AG10803 (cell line): ENCODE data around the gene TMCC3.
A peak's percentile ranks its signal among the peaks of the same experiment; 100 is the strongest.
"Not testable (repeated sequence)": the region's sequence is repeated elsewhere in the genome, so short reads cannot be mapped to it uniquely, and the experiment has no call there.

Experiments used
- DNase-seq: peaks from one replicate; pipeline ENCODE4 v3.0.0; 2010; ENCODE audit warnings: low read depth
- H3K4me3 ChIP-seq: 2 replicates; pipeline ENCODE4 v1.5.1; 2011; ENCODE audit warnings: mild to moderate bottlenecking, low read length, control low read depth
- CTCF ChIP-seq: conservative IDR thresholded peaks from 2 replicates; pipeline ENCODE4 v1.5.1; 2011; ENCODE audit warnings: mild to moderate bottlenecking, low read length, control low read depth, inconsistent platforms

The TMCC3 gene

GRCh38 chr12:94602024-94602423 is 48.3 kb downstream of the TMCC3 start:
- TF ChIP-seq CTCF: no peak
- DNase-seq: no peak

GRCh38 chr12:94601307-94601706 is 49.0 kb downstream of the TMCC3 start:
- not testable (repeated sequence) for DNase-seq, H3K4me3 ChIP-seq

More at GRCh38 chr12:94602024-94602423, 48.3 kb downstream of the TMCC3 start:
- H3K4me3 ChIP-seq: no peak overlapping the region

- TF ChIP-seq CTCF: no peak
- H3K4me3 ChIP-seq: no peak overlapping the region
- no peak for DNase-seq
Observed at GRCh38 chr12:94599189-94599588, 51.2 kb downstream of the TMCC3 start.

- TF ChIP-seq CTCF: no peak
- no peak for DNase-seq
- no peak overlapping the region for H3K4me3 ChIP-seq
Observed at GRCh38 chr12:94597268-94597667, 53.1 kb downstream of the TMCC3 start.

- H3K4me3 ChIP-seq: no peak overlapping the region
- TF ChIP-seq CTCF: no peak
- DNase-seq: no peak
Observed at GRCh38 chr12:94596596-94596995, 53.8 kb downstream of the TMCC3 start.

- H3K4me3 ChIP-seq: no peak overlapping the region
- no peak for TF ChIP-seq CTCF
- DNase-seq: peak; percentile 1
Observed at GRCh38 chr12:94595152-94595551, 55.2 kb downstream of the TMCC3 start.

GRCh38 chr12:94594443-94594825 is 55.9 kb downstream of the TMCC3 start:
- no peak for TF ChIP-seq CTCF
- no peak for DNase-seq

GRCh38 chr12:94593822-94594442 is 56.4 kb downstream of the TMCC3 start:
- H3K4me3 ChIP-seq: no peak overlapping the region
- DNase-seq: no peak
- no peak for TF ChIP-seq CTCF

More at GRCh38 chr12:94594443-94594825, 55.9 kb downstream of the TMCC3 start:
- H3K4me3 ChIP-seq: no peak overlapping the region

GRCh38 chr12:94592723-94593122 is 57.6 kb downstream of the TMCC3 start:
- DNase-seq, H3K4me3 ChIP-seq: not testable (repeated sequence)
